ENCODE data around the gene ZXDC. TPM values are rescaled to one million over a fixed set of nuclear protein-coding genes. Genes with fewer than 3 reads are reported as not detected.

ZXDC gene, protein sequence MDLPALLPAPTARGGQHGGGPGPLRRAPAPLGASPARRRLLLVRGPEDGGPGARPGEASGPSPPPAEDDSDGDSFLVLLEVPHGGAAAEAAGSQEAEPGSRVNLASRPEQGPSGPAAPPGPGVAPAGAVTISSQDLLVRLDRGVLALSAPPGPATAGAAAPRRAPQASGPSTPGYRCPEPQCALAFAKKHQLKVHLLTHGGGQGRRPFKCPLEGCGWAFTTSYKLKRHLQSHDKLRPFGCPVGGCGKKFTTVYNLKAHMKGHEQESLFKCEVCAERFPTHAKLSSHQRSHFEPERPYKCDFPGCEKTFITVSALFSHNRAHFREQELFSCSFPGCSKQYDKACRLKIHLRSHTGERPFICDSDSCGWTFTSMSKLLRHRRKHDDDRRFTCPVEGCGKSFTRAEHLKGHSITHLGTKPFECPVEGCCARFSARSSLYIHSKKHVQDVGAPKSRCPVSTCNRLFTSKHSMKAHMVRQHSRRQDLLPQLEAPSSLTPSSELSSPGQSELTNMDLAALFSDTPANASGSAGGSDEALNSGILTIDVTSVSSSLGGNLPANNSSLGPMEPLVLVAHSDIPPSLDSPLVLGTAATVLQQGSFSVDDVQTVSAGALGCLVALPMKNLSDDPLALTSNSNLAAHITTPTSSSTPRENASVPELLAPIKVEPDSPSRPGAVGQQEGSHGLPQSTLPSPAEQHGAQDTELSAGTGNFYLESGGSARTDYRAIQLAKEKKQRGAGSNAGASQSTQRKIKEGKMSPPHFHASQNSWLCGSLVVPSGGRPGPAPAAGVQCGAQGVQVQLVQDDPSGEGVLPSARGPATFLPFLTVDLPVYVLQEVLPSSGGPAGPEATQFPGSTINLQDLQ
- 10.0 and 11.4 TPM in 2 replicates for total RNA-seq

DNA sequence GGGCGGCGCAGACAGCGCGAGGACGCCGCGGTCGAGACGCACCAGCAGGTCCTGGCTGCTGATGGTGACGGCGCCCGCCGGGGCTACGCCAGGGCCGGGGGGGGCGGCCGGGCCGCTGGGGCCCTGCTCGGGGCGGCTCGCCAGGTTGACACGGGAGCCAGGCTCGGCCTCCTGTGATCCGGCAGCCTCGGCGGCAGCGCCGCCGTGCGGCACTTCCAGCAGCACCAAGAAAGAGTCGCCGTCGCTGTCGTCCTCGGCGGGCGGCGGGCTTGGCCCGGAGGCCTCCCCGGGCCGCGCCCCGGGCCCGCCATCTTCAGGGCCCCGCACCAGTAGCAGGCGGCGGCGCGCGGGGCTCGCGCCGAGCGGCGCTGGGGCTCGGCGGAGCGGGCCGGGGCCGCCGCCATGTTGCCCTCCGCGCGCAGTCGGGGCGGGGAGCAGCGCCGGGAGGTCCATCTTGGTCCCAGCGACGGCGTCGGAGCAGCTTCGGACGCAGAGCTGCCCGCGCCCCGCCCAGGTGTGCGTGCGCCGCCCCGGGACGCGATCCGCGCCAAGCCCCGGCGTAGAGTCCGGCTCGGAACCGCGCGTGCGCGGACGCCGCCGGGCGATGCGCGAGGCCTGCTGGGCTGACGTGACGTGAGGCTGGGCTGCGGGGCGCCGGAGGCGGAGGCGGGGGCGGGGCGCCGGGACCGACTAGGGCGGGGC is at the start of gene ZXDC:
Gene ZXDC, minus strand, starts transcription at position 479 of the 702 bp plus-strand sequence. Its CDS starts 26 bp downstream, at position 453.

DNA sequence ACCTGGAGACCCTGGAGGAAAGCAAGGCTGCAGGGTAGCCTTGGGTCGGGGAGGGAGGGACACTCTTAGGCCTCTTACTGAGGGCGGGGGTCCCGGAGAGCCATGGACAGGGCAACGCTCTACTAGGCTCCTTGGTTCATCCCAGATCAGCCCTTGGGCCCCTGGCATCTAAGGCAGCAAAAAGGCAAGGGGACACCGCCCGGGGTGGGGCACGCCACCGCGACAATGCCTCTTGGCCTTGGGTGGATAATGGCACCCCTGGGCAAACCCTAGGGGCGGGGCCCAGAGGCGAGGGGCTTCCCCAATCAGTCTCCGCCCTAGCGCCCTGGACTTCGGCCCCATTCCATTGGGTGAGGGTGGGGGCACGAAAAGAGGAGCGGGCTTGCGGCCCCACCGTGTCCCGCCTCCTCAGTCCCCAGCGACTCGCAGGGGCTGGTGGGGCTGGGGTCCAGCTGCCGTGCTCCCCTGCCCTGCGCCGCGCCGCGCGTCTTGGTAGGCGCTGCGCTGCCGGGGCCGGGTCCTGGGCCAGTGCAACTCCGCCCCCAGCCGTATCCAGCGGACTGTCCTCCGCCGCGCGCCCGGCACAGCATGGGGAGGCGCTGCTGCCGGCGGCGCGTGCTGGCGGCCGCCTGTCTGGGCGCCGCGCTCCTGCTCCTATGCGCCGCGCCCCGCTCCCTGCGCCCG is 48.2 kb upstream of the ZXDC start, which contains the start of gene CHST13:
Gene CHST13, plus strand, starts transcription at position 411 of the 684 bp plus-strand sequence. Its CDS starts 178 bp downstream, at position 589.

GRCh38 chr3:126517291-126517951 is 41.7 kb upstream of the ZXDC start, which contains the start of gene UROC1:
Gene UROC1, minus strand, starts transcription at chr3:126517773. Its CDS starts 54 bp downstream, at chr3:126517719.

DNA sequence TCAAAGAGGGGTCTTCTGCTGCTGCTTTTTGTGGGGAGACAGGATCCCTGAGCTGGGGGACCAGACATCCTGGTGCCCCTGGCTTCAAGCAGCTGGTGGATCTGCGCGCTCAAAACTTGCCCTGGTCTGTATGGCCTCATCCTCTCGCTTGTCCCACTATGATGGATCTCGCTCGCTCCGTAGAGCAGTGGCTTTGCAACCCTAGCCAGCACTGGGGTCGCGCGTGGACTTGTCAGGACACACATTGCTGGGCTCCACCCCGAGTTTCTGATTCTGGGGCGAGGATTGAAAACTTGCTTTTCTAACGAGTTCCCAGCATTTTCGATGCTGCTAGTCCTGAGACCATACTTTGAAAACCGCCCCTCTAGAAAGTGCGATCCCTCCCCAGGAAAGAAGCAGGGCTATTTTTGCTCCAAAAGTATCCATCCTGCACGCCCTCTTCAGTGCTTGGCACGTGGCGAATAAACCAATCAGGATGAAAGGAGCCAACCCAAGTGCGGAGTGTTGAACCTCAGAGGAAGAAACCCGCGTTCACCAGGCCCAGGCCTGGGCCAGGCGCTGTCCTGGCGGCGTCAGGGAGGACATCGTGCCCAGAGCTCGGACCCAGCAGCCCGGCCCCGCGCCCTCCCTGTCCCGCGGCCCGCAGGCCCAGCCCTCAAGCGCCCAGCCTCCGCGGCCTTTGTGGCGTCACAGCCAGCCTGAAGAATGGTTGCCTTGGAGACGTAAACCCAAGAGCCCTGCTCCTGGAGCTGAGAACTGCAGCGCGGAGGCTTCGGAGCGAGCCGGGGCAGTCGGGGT is 81.3 kb downstream of the ZXDC start, which contains the start of gene CFAP100:
Gene CFAP100, plus strand, starts transcription at position 731 of the 798 bp plus-strand sequence. CDS start 1,092 bp downstream, outside the sequence.

Other genes with a start within 250 kb of the ZXDC start
- gene KLF15, start 118.5 kb downstream of the ZXDC start, total RNA-seq = 0.27 and 1.0 TPM in 2 replicates
- not detected in 2 replicates for gene CFAP100, start 81.0 kb downstream of the ZXDC start, total RNA-seq
- gene UROC1, start 41.9 kb upstream of the ZXDC start, total RNA-seq = not detected in 2 replicates
- not detected in 2 replicates for gene CHST13, start 48.3 kb upstream of the ZXDC start, total RNA-seq
- not detected in 2 replicates for gene C3orf22, start 83.0 kb upstream of the ZXDC start, total RNA-seq
- 5.5 and 6.2 TPM in 2 replicates for gene TXNRD3, start 179.2 kb upstream of the ZXDC start, total RNA-seq
- gene CHCHD6, start 228.3 kb upstream of the ZXDC start, total RNA-seq = 7.7 and 8.2 TPM in 2 replicates